ENCODE measurements around the gene GTPBP6. TPM values are rescaled to one million over a fixed set of nuclear protein-coding genes. Genes with fewer than 3 reads are reported as not detected.

GTPBP6 gene
- total RNA-seq, 2 donors from 2014 or later, result 67.7 to 69.0 TPM

DNA sequence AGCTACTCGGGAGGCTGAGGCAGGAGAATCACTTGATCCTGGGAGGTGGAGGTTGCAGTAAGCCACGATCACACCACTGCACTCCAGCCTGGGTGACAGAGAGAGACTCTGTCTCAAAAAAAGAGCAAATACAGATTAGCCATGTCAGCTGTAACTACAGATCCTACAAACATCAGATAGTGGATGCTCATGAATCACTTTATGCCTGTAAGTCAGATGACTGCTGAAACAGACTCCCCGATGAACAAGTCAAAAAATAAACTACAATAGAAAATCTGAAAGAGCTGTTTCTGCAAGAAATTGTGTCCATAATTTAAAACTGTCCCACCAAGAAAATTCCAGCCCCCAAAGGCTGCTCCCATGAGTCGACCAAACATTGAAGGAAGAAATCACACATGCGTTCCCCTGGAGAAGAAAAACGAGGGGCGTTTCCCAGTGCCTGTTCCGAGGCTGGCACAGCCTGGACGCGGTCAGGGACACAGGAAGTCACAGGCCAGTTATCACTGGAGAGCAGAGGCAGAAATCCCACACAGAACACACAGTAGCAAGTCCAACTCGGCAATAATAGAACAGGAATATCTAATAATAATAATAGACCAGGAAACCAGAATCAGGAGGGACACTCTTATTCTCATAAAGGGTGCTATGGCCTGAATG lies 30.0 kb upstream of the GTPBP6 start:
- H3K4me1 Mint-ChIP-seq, result peaks cover 3% of the 10 kb centered on the region
- ATAC-seq (no peak), DNase-seq (no peak)
- H3K27me3 Mint-ChIP-seq, result no peaks in the 10 kb centered on the region
- peak overlapping the region; percentile 57 for H3K27ac Mint-ChIP-seq
- no peak overlapping the region for H3K4me3 Mint-ChIP-seq
- no peaks in the 10 kb centered on the region for H3K9me3 ChIP-seq (ENCODE audit: control insufficient read depth, low read length, poor library complexity, severe bottlenecking)
- peaks cover 3% of the 10 kb centered on the region for H3K36me3 Mint-ChIP-seq (ENCODE audit: low read depth)

DNA sequence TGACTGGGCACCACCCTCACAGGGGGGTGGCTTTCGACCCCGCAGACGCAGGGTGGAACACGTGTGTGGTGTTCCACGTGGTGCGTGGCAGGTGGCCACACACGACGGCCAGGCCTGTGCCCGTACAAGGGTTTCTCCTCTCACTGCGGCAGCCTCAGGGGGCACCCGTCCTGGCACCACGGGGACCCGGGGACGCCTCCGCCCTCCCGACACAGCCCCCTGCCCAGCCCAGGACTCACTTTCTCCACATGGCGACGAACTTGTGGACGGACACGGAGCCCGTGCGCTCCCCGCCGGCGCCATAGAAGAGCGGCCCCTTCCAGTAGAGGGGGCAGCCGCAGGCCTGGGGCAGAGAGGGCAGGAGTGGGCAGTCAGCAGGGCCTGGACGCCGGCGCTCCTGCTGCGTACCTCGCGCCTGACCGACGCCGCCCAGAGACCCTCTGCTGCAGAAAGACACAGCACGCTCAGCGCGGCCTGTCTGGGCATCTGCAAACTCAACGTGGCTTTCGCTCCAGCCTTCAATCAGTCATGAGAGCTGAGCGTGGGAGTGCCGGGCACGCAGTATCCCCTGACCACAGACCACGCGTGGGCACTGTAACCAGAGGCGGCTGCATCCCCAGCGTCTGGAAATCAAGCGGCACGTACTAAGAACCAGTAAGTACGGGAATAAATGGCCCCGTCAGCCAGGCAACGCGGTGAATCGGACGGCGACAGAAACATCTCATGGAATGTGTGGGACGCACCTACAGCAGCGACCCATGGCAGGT lies 28.9 kb upstream of the GTPBP6 start:
- ATAC-seq, result no peak
- Mint-ChIP-seq H3K27ac (no peak overlapping the region), H3K4me1 (peaks cover 3% of the 10 kb centered on the region), H3K36me3 (ENCODE audit: low read depth) (peaks cover 3% of the 10 kb centered on the region), H3K27me3 (no peaks in the 10 kb centered on the region), H3K4me3 (no peak overlapping the region)
- H3K9me3 ChIP-seq (ENCODE audit: control insufficient read depth, low read length, poor library complexity, severe bottlenecking), result no peaks in the 10 kb centered on the region
- DNase-seq, result peak in 1 of 3 donors; percentile 1

DNA sequence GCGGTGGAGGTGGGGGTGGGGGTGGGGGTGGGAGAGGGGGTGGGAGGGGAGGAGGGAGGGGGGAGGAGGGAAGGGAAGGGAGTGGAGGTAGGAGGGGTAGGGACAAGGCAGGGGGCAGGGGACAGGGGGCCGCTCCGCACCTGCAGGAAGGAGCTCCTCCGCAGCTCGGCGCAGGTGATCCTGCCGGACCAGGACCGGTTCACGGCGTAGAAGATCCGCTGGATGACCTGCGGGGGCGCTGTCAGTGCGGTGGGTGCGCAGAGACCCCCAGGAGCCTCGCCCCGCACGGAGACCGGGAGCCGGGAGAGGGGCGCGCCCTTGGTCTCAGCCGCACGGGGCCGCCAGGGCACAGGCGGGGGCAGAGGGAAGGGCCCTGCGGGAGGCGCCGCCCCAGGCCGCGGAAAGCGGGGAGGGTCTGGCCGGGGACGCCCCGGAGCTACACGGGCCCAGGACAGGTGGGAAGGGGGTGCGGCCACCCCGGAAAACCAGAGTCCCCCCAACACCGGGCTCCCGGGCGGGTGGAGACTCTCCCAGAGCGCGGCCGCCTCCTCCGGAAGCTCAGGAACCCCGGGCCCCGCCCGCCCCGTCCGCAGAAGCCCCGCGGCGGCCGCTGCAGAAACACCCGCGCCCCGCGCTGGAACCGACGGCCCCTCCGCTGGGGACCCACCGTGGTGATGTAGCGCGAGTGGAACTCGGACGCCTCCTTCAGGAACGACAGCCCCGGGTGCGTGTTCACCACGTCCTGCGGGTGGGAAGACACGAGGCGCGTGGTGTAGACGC lies 27.6 kb upstream of the GTPBP6 start:
- peaks cover 3% of the 10 kb centered on the region for H3K4me1 Mint-ChIP-seq
- peak in 1 of 3 donors; percentile 2 for DNase-seq
- H3K4me3 Mint-ChIP-seq, result no peak overlapping the region
- H3K36me3 Mint-ChIP-seq (ENCODE audit: low read depth), result peaks cover 3% of the 10 kb centered on the region
- H3K9me3 ChIP-seq (ENCODE audit: control insufficient read depth, low read length, poor library complexity, severe bottlenecking), result no peaks in the 10 kb centered on the region
- no peak for ATAC-seq
- H3K27me3 Mint-ChIP-seq, result no peaks in the 10 kb centered on the region
- no peak overlapping the region for H3K27ac Mint-ChIP-seq

DNA sequence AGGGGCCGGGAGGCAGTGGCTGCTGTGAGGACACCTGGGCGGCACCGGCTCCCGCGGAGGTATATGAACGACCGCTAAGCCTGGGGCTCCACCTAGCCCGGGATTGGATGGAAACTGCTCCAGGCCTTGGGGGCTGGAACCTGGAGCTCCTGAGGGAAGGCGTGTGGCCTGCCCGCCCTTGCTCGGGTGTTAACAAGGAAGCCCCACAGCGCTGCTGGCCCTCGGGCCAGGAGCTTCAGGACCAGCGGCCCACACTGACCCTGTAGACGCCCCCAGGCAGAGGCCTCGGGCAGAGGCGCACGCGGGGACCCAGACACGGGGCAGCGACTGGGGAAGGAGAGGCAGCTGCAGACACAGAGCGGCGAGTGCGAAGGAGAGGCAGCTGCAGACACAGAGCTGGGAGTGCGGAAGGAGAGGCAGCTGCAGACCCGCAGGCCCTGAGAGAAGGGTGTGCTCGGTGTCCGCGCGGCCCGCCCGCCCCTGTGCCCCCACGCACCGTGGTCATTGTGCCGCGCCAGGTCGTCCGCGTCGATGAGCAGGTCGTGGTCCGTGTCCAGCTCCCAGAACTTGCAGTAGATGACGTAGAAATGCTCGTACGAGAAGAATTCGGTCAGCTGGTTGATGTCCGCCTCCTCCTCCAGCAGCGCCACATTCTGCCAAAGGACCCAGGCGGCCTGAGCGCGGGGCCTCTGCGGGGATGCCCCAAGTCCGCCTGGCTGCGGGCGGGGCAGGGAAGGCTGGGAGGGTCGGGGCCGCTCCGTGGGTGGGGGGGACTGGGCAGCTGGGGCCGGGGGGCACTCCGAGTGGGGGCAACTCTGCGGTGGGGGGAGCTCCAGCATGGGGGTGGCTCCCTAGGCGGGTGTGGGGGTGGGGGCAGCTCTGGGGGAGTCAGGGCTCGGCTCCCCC lies 26.7 kb upstream of the GTPBP6 start:
- DNase-seq, result no peak
- Mint-ChIP-seq H3K27ac (no peak overlapping the region), H3K4me3 (no peak overlapping the region), H3K27me3 (no peaks in the 10 kb centered on the region), H3K4me1 (peaks cover 1% of the 10 kb centered on the region), H3K36me3 (ENCODE audit: low read depth) (peaks cover 1% of the 10 kb centered on the region)
- no peaks in the 10 kb centered on the region for H3K9me3 ChIP-seq (ENCODE audit: control insufficient read depth, low read length, poor library complexity, severe bottlenecking)
- no peak for ATAC-seq

DNA sequence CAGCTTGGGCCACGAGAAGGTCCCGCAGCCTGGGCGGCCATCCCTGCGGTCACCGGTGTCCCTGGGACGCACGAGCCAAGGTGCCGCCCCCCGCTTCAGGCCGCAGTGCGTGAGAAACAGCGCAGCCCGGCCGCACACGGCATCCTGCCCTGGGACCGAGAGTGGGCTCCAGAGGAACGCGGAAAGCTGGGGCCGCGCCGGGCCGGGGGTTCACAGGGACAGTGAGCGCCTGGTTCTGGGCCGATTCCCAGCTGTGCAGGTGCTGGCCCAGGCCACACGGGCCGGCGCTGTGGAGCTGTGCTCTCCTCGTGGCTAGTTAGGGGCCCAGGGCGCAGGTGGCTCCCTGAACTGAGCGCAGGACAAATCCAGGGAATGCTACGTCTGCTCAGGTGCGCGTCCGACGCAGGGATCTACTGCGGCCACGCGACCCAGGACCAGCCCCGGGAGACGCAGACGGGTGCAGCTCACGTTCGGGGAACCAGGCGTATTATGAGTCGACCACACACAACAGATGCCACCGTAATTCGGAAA lies 25.8 kb upstream of the GTPBP6 start:
- H3K36me3 Mint-ChIP-seq (ENCODE audit: low read depth), result no peaks in the 10 kb centered on the region
- no peaks in the 10 kb centered on the region for H3K9me3 ChIP-seq (ENCODE audit: control insufficient read depth, low read length, poor library complexity, severe bottlenecking)
- no peaks in the 10 kb centered on the region for H3K27me3 Mint-ChIP-seq
- H3K27ac Mint-ChIP-seq, result no peak overlapping the region
- no peaks in the 10 kb centered on the region for H3K4me1 Mint-ChIP-seq
- DNase-seq (peak in 1 of 3 donors; percentile 2), ATAC-seq (no peak)
- H3K4me3 Mint-ChIP-seq, result no peak overlapping the region

DNA sequence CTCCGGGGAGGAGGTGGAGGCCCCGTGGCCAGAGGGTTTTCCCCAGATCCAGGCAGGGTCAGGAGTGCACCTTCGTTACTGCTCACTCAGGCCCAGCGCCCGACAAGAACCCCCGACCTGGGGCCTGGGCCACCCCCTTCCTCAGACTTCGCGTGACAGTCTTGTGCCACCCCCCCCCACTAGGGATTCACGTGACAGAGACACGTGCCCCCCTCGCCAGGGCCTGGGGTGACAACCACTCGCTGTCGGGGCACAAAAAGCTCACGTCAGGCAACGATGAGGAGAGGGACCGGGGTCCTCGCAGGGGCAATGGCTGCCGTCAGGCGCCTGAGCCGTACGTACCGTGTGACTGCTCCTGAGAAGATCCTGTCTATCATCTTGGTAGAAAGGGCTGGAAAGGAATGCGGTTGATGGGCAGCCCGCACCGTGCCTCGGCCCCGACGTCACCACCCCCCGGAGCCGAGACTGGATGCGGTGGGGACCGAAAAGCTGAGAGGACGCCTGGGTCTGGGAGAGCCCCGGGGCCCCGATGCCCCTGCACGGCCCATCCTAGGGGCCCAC lies 23.0 kb upstream of the GTPBP6 start:
- Mint-ChIP-seq H3K4me1 (peaks cover 5% of the 10 kb centered on the region), H3K27ac (no peak overlapping the region), H3K4me3 (no peak overlapping the region), H3K27me3 (no peaks in the 10 kb centered on the region), H3K36me3 (ENCODE audit: low read depth) (peaks cover 2% of the 10 kb centered on the region)
- ATAC-seq (no peak), DNase-seq (peak in 2 of 3 donors; percentile 2 to 5)
- H3K9me3 ChIP-seq (ENCODE audit: control insufficient read depth, low read length, poor library complexity, severe bottlenecking), result no peaks in the 10 kb centered on the region

DNA sequence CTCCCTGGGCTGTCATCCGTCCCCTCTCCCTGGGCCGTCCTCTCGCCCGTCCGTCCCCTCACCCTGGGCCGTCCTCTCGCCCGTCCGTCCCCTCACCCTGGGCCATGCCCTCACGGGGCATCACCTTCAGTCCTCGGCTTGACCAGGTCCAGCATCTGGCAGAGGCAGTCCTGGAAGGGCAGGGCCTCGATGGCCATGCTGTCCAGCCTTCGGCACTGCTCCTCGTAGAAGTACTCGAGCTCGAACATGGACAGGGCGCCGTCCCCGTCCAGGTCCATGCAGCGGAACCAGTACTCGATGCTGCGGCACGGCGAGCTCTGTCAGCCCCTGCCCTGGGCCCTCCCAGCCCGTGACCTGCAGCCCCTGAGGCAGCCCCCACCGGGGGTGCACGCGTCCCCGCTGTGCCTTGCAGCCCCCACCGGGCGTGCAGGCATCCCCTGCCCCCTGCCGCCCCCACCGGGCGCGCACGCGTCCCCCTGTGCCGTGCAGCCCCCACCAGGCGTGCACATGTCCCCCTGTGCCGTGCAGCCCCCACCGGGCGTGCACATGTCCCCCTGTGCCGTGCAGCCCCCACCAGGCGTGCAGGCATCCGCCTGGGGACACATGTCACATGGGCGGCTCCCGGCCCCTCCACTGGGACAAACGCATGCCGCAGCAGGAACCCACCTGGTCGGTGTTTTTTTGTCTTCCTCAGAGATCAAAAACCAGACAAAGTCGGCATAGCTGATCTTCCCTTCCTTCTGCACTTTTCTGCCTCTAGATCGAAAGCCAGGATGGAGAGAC lies 22.2 kb upstream of the GTPBP6 start:
- ATAC-seq, result no peak
- H3K27ac Mint-ChIP-seq, result peak overlapping the region; percentile 16

DNA sequence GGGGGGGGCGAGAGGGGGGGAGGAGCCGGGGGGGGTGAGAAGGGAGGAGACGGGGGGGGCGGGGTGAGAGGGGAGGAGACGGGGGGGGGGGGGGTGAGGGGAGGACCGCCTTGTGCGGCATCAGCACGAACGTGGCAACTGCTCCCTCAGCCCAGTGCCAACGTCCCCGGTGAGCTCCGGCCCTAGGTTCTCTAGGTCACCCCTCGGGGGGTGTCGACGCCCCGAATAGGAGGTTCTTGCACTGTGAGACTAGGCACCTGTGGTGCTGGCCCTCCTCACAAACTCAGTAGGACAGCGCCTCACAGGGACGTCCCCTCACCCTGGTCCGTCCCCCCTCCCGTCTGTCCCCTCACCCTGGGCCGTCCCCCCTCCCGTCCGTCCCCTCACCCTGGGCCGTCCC lies 21.5 kb upstream of the GTPBP6 start:
- ATAC-seq (no peak), DNase-seq (no peak)
- no peaks in the 10 kb centered on the region for H3K9me3 ChIP-seq (ENCODE audit: control insufficient read depth, low read length, poor library complexity, severe bottlenecking)
- H3K36me3 Mint-ChIP-seq (ENCODE audit: low read depth), result peaks cover 3% of the 10 kb centered on the region
- H3K4me3 Mint-ChIP-seq, result no peak overlapping the region
- no peaks in the 10 kb centered on the region for H3K27me3 Mint-ChIP-seq
- H3K4me1 Mint-ChIP-seq, result peaks cover 5% of the 10 kb centered on the region
- H3K27ac Mint-ChIP-seq, result no peak overlapping the region

More for the DNA sequence above, 22.2 kb upstream of the GTPBP6 start:
- no peaks in the 10 kb centered on the region for H3K27me3 Mint-ChIP-seq
- peak in 1 of 3 donors; percentile 3 for DNase-seq
- no peaks in the 10 kb centered on the region for H3K9me3 ChIP-seq (ENCODE audit: control insufficient read depth, low read length, poor library complexity, severe bottlenecking)
- H3K36me3 Mint-ChIP-seq (ENCODE audit: low read depth), result peaks cover 2% of the 10 kb centered on the region
- H3K4me1 Mint-ChIP-seq, result peaks cover 5% of the 10 kb centered on the region
- H3K4me3 Mint-ChIP-seq, result no peak overlapping the region

DNA sequence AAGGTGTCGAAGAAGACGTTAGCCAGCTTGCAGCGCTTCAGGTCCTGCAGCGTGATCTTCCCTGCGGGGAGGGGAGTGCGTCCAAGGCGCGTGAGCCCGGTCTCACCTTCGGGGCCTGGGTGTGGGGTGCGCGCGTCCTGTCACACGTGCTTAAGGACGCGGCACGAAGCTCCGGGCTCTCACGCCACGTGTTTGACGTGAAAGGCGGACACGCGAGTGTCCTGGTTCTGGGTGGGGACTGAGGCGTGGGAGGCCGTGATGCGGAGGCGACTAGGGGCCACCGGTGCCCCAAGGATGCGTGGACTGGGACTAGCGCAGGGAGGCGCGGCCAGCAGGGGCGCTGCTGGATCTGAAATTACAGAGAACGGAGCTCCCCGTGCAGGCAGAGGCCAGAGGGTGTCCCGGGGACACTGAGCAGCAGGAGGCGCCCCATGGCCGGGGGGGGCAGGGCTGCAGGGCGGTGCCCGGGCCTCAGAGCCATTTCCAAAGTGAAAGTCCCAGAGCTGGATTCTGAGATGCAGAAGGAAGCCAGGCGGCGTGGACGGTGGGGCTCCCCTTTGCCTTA lies 20.3 kb upstream of the GTPBP6 start:
- no peaks in the 10 kb centered on the region for H3K9me3 ChIP-seq (ENCODE audit: control insufficient read depth, low read length, poor library complexity, severe bottlenecking)
- no peak for ATAC-seq
- H3K27ac Mint-ChIP-seq, result no peak overlapping the region
- peaks cover 5% of the 10 kb centered on the region for H3K4me1 Mint-ChIP-seq
- H3K27me3 Mint-ChIP-seq, result no peaks in the 10 kb centered on the region
- H3K36me3 Mint-ChIP-seq (ENCODE audit: low read depth), result peaks cover 4% of the 10 kb centered on the region
- H3K4me3 Mint-ChIP-seq, result no peak overlapping the region
- DNase-seq, result no peak

DNA sequence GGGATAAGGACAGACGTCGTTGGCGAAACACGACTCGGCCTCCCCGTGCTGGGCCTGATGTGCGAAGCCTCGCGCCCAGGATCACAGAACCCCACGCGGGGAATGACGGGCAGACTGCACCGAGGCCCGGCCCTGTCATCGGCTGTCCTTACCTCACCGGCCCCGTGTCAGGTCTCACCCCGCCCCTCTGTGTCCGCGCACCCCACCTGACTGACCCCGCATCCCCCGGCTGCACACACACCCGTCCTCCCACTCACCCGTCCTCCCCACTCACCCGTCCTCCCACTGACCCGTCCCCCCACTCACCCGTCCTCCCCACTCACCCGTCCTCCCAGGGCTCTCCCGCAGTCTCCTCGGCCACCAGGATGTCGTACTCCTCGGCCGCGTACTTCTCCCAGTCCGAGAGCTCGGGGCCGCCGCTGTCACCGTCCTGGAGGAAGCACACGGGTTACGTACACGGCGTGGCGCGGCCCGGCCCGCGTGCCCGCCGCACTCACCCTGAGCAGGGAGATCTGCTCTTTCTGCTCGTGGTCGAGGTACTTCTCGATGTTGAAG lies 19.8 kb upstream of the GTPBP6 start:
- H3K27ac Mint-ChIP-seq, result peak overlapping the region; percentile 39
- ATAC-seq (no peak), DNase-seq (no peak)
- H3K4me3 Mint-ChIP-seq, result no peak overlapping the region
- no peaks in the 10 kb centered on the region for H3K9me3 ChIP-seq (ENCODE audit: control insufficient read depth, low read length, poor library complexity, severe bottlenecking)
- no peaks in the 10 kb centered on the region for H3K27me3 Mint-ChIP-seq
- peaks cover 5% of the 10 kb centered on the region for H3K4me1 Mint-ChIP-seq
- peaks cover 4% of the 10 kb centered on the region for H3K36me3 Mint-ChIP-seq (ENCODE audit: low read depth)

DNA sequence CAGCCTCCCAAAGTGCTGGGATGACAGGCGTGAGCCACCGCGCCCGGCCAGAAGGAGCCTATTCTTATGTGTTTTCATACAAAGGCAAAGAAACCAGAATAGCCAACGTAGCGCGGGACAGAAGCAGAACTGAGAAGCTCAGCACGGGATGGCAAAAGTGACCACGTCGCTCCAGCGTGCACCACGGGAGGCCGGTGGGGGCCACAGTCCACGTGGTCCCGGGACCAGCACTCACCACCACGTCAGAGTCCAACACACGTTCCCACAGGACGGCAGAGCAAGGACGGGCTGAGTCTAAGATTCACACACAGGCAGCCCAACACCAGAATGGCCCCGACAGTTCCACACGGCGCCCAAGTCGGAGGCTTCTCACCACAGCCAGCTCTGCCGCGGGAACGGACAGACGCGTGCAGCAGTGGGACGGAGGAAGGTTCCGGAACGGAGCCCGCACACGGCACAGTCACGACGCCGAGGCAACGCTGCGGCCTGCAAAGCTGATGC lies 18.8 kb upstream of the GTPBP6 start:
- ATAC-seq (no peak), DNase-seq (no peak)
- peaks cover 5% of the 10 kb centered on the region for H3K4me1 Mint-ChIP-seq
- no peak overlapping the region for H3K27ac Mint-ChIP-seq
- no peaks in the 10 kb centered on the region for H3K9me3 ChIP-seq (ENCODE audit: control insufficient read depth, low read length, poor library complexity, severe bottlenecking)
- H3K27me3 Mint-ChIP-seq, result no peaks in the 10 kb centered on the region
- H3K36me3 Mint-ChIP-seq (ENCODE audit: low read depth), result peaks cover 4% of the 10 kb centered on the region
- H3K4me3 Mint-ChIP-seq, result no peak overlapping the region

Data from T-helper 17 cell (primary cell).